ENCODE measurements around the gene ZNF564. TPM values are rescaled to one million over a fixed set of nuclear protein-coding genes. Genes with fewer than 3 reads are reported as not detected.

The ZNF564 gene
- total and polyA plus RNA-seq, 2 of the 8 experiments (the other 6 are each of a cell fraction or from before 2014, with no cell fraction given), result 0.89 to 10.4 TPM

GRCh38 chr19:12527034-12527836 is 24.0 kb downstream of the ZNF564 start:
- TF ChIP-seq SIN3A (conservative IDR thresholded peaks at IDR 0.05 in 1 of 2, IDR thresholded peaks at IDR 0.05 in 1 of 2; ENCODE audit: low read depth in 1 of 2, low read length in 2 of 2) (no peak), ZNF274 (IDR thresholded peaks at IDR 0.05; ENCODE audit: borderline replicate concordance, extremely low read depth, low read length) (peak; percentile 96), RBBP5 (IDR thresholded peaks at IDR 0.05; ENCODE audit: borderline replicate concordance, low read depth, low read length) (no peak), KDM1A (IDR thresholded peaks at IDR 0.05; ENCODE audit: borderline replicate concordance, low read length) (peak; percentile 91; the same call in 1 of the 2 replicates), CEBPB (IDR thresholded peaks at IDR 0.05; ENCODE audit: low read depth, low read length) (no peak), GTF2F1 (IDR thresholded peaks at IDR 0.05; ENCODE audit: borderline replicate concordance, low read depth, low read length) (peak; percentile 67; the same call in 1 of the 2 replicates), ATF3 (IDR thresholded peaks at IDR 0.05; ENCODE audit: insufficient read depth, low read depth, low read length) (no peak), HDAC2 (IDR thresholded peaks at IDR 0.05; ENCODE audit: borderline replicate concordance in 1 of 2, low read depth in 2 of 2, low read length in 2 of 2) (0 out of 4 replicates have a peak, but pooled peaks of 1 of the 2 experiments have one; percentile 40), RXRA (IDR thresholded peaks at IDR 0.05; ENCODE audit: insufficient read depth, low read depth, low read length) (no peak)
- no peak overlapping the region for H3K18ac ChIP-seq (ENCODE audit: extremely low read depth, low read length)
- no peak overlapping the region for H3K9ac ChIP-seq (replicated peaks in 1 of 4; ENCODE audit: extremely low read depth in 1 of 4, low read depth in 3 of 4, low read length in 3 of 4)
- peak overlapping the region in 1 of 4 experiments; percentile 43; a peak in 2 of 8 replicates for H3K4me3 ChIP-seq (ENCODE audit: extremely low read depth in 1 of 4, insufficient read depth in 2 of 4, low read depth in 3 of 4, low read length in 4 of 4)
- H3K4me2 ChIP-seq (ENCODE audit: insufficient read depth in 1 of 2, low read depth in 2 of 2, low read length in 2 of 2), result no peak overlapping the region
- H4K5ac ChIP-seq (ENCODE audit: insufficient read length, low read depth, low read length), result no peak overlapping the region
- no peak overlapping the region for H3K23ac ChIP-seq (ENCODE audit: insufficient read length)
- H3K79me1 ChIP-seq (ENCODE audit: low read depth, low read length), result no peaks in the 10 kb centered on the region
- peaks cover 23 to 78% (median 40%) of the 10 kb centered on the region in 4 experiments for H3K36me3 ChIP-seq (ENCODE audit: control insufficient read depth in 2 of 4, insufficient read depth in 4 of 4, low read length in 3 of 4)
- no peaks in the 10 kb centered on the region for H4K20me1 ChIP-seq (replicated peaks in 1 of 2; ENCODE audit: control insufficient read depth in 1 of 2, insufficient read depth in 2 of 2, low read length in 2 of 2)
- ChIA-PET POLR2A (ENCODE audit: partially characterized antibody) (no interaction called here), CTCF (ENCODE audit: partially characterized antibody) (no interaction called here)
- DNase-seq (ENCODE audit: low read depth in 1 of 2, low spot score in 2 of 2) (no peak), FAIRE-seq (no peak)
- no peak overlapping the region for H2BK12ac ChIP-seq (ENCODE audit: low read depth, low read length)
- no peak overlapping the region for H3K4ac ChIP-seq (replicated peaks; ENCODE audit: insufficient read length, low read depth, low read length)
- H3K79me2 ChIP-seq (ENCODE audit: control insufficient read depth in 1 of 2, insufficient read depth in 2 of 2, low read length in 2 of 2), result peaks cover 0 to 5% of the 10 kb centered on the region in 2 experiments; a peak in 1 of 4 replicates
- no peaks in the 10 kb centered on the region for H3K27me3 ChIP-seq (replicated peaks in 1 of 4; ENCODE audit: control insufficient read depth in 3 of 4, extremely low read depth in 1 of 4, insufficient read depth in 3 of 4, low read length in 3 of 4)
- H3K9me3 ChIP-seq (ENCODE audit: insufficient read depth in 2 of 2, low read depth in 1 of 2, low read length in 1 of 2), result peaks cover 89 to 96% of the 10 kb centered on the region in 2 experiments
- H2AFZ ChIP-seq (ENCODE audit: low read length), result no peak overlapping the region
- no peak overlapping the region for H2AK5ac ChIP-seq (ENCODE audit: low read depth, low read length)
- no peak overlapping the region for H2BK5ac ChIP-seq (ENCODE audit: low read depth, low read length)
- no peak overlapping the region for H2BK120ac ChIP-seq (replicated peaks; ENCODE audit: low read depth, low read length)
- H3K14ac ChIP-seq (ENCODE audit: insufficient read length), result no peak overlapping the region
- no peaks in the 10 kb centered on the region for H3K4me1 ChIP-seq (replicated peaks in 1 of 4; ENCODE audit: control insufficient read depth in 3 of 4, insufficient read depth in 4 of 4, low read length in 3 of 4)
- H2BK15ac ChIP-seq (ENCODE audit: low read length), result no peak overlapping the region
- H3K27ac ChIP-seq (ENCODE audit: low read depth, low read length), result no peak overlapping the region
- H4K91ac ChIP-seq (replicated peaks; ENCODE audit: insufficient read length, low read length), result no peak overlapping the region
- H3K23me2 ChIP-seq (ENCODE audit: low read depth, low read length), result no peaks in the 10 kb centered on the region
- H4K8ac ChIP-seq (ENCODE audit: extremely low read depth, insufficient read depth, low read length), result no peak overlapping the region
- WGBS, 2 experiments (ENCODE audit: extremely low coverage in 1 of 2, insufficient coverage in 1 of 2, insufficient read length in 1 of 2, insufficient replicate concordance in 2 of 2, low coverage in 1 of 2, low lambda C conversion rate in 2 of 2, missing lambda C conversion rate in 1 of 2), result 96% methylated on average over 8 of the region's 8 CpGs; no CpG with 5 or more reads in 1 of the 2 experiments
- no peak overlapping the region for H2BK20ac ChIP-seq (ENCODE audit: low read length)
- H3K56ac ChIP-seq (replicated peaks; ENCODE audit: insufficient read length, low read depth, low read length), result no peak overlapping the region
